WTC11 (cell line): ENCODE data around the gene KRTAP4-6.

Experiments
- AFF4 ChIP-seq: sonication (generic); formaldehyde crosslinking; IDR thresholded peaks from 2 replicates; pipeline ENCODE4 v1.8.1; 2023; ENCODE audit warnings: mild to moderate bottlenecking, missing genetic modification reagents, borderline replicate concordance
- CREM ChIP-seq: sonication (generic); formaldehyde crosslinking; IDR thresholded peaks from 2 replicates; pipeline ENCODE4 v1.8.1; 2022; ENCODE audit warnings: mild to moderate bottlenecking, missing genetic modification reagents, moderate library complexity
- CTCF ChIP-seq: fragments of 200-600 bp; IDR thresholded peaks from 2 replicates; pipeline ENCODE4 v1.8.0; 2022; ENCODE audit warnings: antibody characterized with exemption
- FOXJ3 ChIP-seq: sonication (generic); formaldehyde crosslinking; IDR thresholded peaks from 2 replicates; pipeline ENCODE4 v1.9.0; 2021; ENCODE audit warnings: missing genetic modification reagents, mild to moderate bottlenecking, borderline replicate concordance
- NFYB ChIP-seq: sonication (generic); formaldehyde crosslinking; conservative IDR thresholded peaks from 2 replicates; pipeline ENCODE4 v1.8.0; 2022; ENCODE audit warnings: low read depth, missing genetic modification reagents
- NR1H2 ChIP-seq: sonication (generic); formaldehyde crosslinking; IDR thresholded peaks from 2 replicates; pipeline ENCODE4 v1.9.0; 2021; ENCODE audit warnings: mild to moderate bottlenecking, moderate library complexity, missing genetic modification reagents
- SOX15 ChIP-seq: fragments of 250-450 bp; sonication (Bioruptor Pico); IDR thresholded peaks from 2 replicates; pipeline ENCODE4 v1.9.0; 2021; ENCODE audit warnings: mild to moderate bottlenecking
- TF ChIP-seq, protein P1 (sequence below): sonication (generic); formaldehyde crosslinking; IDR thresholded peaks from 2 replicates; pipeline ENCODE4 v1.8.1; 2022; ENCODE audit warnings: low read depth, missing genetic modification reagents, borderline replicate concordance

- no peak for TF ChIP-seq FOXJ3
- TF ChIP-seq CTCF: no peak
- TF ChIP-seq NR1H2 (CRISPR knock-in tag): no peak
- TF ChIP-seq NFYB (CRISPR knock-in tag): no peak
- no peak for TF ChIP-seq AFF4 (CRISPR knock-in tag)
- no peak for TF ChIP-seq SOX15 (CRISPR knock-in tag)
- TF ChIP-seq CREM: no peak
- TF ChIP-seq, protein P1, sequence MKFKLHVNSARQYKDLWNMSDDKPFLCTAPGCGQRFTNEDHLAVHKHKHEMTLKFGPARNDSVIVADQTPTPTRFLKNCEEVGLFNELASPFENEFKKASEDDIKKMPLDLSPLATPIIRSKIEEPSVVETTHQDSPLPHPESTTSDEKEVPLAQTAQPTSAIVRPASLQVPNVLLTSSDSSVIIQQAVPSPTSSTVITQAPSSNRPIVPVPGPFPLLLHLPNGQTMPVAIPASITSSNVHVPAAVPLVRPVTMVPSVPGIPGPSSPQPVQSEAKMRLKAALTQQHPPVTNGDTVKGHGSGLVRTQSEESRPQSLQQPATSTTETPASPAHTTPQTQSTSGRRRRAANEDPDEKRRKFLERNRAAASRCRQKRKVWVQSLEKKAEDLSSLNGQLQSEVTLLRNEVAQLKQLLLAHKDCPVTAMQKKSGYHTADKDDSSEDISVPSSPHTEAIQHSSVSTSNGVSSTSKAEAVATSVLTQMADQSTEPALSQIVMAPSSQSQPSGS (CRISPR knock-in tag): no peak
These were observed 32.3 kb downstream of the KRTAP4-6 start for GRCh38 chr17:41107941-41108450.
